ENCODE results near the gene YIPF4. TPM values are rescaled to one million over a fixed set of nuclear protein-coding genes. Genes with fewer than 3 reads are reported as not detected.

YIPF4 gene
- total RNA-seq, 2 donors from 2014 or later = 19.0 to 25.0 TPM

- Histone ChIP-seq H3K27ac (no peak overlapping the region), H3K4me3 (no peak overlapping the region), H3K36me3 (no peaks in the 10 kb centered on the region), H3K27me3 (replicated peaks; ENCODE audit: insufficient read depth) (no peaks in the 10 kb centered on the region), H3K9me3 (no peaks in the 10 kb centered on the region), H3K4me1 (ENCODE audit: control insufficient read depth in 1 of 2, low read depth in 2 of 2) (no peaks in the 10 kb centered on the region)
- TF ChIP-seq, protein P1, sequence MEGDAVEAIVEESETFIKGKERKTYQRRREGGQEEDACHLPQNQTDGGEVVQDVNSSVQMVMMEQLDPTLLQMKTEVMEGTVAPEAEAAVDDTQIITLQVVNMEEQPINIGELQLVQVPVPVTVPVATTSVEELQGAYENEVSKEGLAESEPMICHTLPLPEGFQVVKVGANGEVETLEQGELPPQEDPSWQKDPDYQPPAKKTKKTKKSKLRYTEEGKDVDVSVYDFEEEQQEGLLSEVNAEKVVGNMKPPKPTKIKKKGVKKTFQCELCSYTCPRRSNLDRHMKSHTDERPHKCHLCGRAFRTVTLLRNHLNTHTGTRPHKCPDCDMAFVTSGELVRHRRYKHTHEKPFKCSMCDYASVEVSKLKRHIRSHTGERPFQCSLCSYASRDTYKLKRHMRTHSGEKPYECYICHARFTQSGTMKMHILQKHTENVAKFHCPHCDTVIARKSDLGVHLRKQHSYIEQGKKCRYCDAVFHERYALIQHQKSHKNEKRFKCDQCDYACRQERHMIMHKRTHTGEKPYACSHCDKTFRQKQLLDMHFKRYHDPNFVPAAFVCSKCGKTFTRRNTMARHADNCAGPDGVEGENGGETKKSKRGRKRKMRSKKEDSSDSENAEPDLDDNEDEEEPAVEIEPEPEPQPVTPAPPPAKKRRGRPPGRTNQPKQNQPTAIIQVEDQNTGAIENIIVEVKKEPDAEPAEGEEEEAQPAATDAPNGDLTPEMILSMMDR (IDR thresholded peaks at IDR 0.05) = no peak
- ATAC-seq (ENCODE audit: insufficient number of reproducible peaks, low FRiP score, low read depth) = no peak
- no peak for DNase-seq (ENCODE audit: low spot score)
Observed at GRCh38 chr2:32249731-32250236, 27.9 kb upstream of the YIPF4 start.

DNA sequence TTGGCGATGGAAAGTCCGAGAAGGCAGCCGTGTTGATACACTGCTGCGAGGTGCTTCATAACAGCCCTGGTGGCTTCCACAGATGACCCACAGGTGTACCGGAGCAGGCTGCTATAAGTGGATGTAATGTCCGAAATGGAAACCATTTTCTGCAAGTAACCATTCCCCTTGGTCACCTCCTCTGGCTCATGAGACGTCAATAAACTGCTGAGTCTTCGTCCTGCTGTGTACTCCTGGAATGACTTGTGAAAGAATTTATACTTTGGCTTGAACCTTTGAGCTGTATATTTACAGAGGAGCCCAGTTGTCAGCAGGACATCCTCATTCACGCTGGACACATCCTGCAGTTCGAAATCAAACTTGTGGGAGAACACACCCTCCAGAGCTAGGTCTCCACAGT is 27.4 kb upstream of the YIPF4 start:
- ATAC-seq (ENCODE audit: insufficient number of reproducible peaks, low FRiP score, low read depth) = no peak
- no peaks in the 10 kb centered on the region for H3K9me3 ChIP-seq
- H3K36me3 ChIP-seq = no peaks in the 10 kb centered on the region
- TF ChIP-seq, protein P1 (IDR thresholded peaks at IDR 0.05) = no peak
- no peak for DNase-seq (ENCODE audit: low spot score)
- no peak overlapping the region for H3K27ac ChIP-seq
- H3K27me3 ChIP-seq (replicated peaks; ENCODE audit: insufficient read depth) = no peaks in the 10 kb centered on the region
- H3K4me3 ChIP-seq = no peak overlapping the region
- H3K4me1 ChIP-seq (ENCODE audit: control insufficient read depth in 1 of 2, low read depth in 2 of 2) = no peaks in the 10 kb centered on the region

GRCh38 chr2:32258242-32258641 is 19.5 kb upstream of the YIPF4 start:
- Histone ChIP-seq H3K27me3 (replicated peaks; ENCODE audit: insufficient read depth) (no peaks in the 10 kb centered on the region), H3K36me3 (no peaks in the 10 kb centered on the region), H3K4me1 (ENCODE audit: control insufficient read depth in 1 of 2, low read depth in 2 of 2) (no peaks in the 10 kb centered on the region), H3K9me3 (no peaks in the 10 kb centered on the region), H3K27ac (no peak overlapping the region), H3K4me3 (no peak overlapping the region)
- no peak for ATAC-seq (ENCODE audit: insufficient number of reproducible peaks, low FRiP score, low read depth)
- DNase-seq (ENCODE audit: low spot score) = no peak
- TF ChIP-seq, protein P1 (IDR thresholded peaks at IDR 0.05) = no peak

GRCh38 chr2:32260376-32260775 is 17.3 kb upstream of the YIPF4 start:
- no peak overlapping the region for H3K4me3 ChIP-seq
- TF ChIP-seq, protein P1 (IDR thresholded peaks at IDR 0.05) = no peak
- ATAC-seq (ENCODE audit: insufficient number of reproducible peaks, low FRiP score, low read depth) (no peak), DNase-seq (ENCODE audit: low spot score) (no peak)
- H3K27me3 ChIP-seq (replicated peaks; ENCODE audit: insufficient read depth) = no peaks in the 10 kb centered on the region
- H3K4me1 ChIP-seq (ENCODE audit: control insufficient read depth in 1 of 2, low read depth in 2 of 2) = no peaks in the 10 kb centered on the region
- H3K9me3 ChIP-seq = no peaks in the 10 kb centered on the region
- H3K27ac ChIP-seq = no peak overlapping the region
- no peaks in the 10 kb centered on the region for H3K36me3 ChIP-seq

DNA sequence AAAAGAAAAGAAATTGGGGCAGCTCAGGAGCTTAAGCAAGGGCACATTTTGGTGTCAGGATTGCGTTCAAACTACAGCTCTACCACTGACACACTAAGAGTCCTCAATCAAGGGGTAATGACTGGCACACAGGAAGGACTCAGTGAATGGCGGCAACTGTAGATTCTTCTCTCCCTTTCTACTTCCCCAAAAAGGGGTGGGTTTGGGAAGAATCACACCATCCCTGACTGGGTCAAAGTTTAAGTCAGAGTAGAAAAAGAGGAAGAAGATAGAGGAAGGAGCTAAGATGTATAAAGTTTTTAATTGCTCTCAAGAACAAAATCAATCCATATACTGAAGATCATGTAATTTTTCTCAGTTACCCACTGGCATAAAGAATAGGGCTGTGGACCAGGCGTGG is 15.6 kb upstream of the YIPF4 start:
- no peak for ATAC-seq (ENCODE audit: insufficient number of reproducible peaks, low FRiP score, low read depth)
- H3K27me3 ChIP-seq (replicated peaks; ENCODE audit: insufficient read depth) = no peaks in the 10 kb centered on the region
- H3K4me3 ChIP-seq = no peak overlapping the region
- H3K36me3 ChIP-seq = no peaks in the 10 kb centered on the region
- TF ChIP-seq, protein P1 (IDR thresholded peaks at IDR 0.05) = no peak
- no peak for DNase-seq (ENCODE audit: low spot score)
- no peaks in the 10 kb centered on the region for H3K9me3 ChIP-seq
- no peak overlapping the region for H3K27ac ChIP-seq
- H3K4me1 ChIP-seq (ENCODE audit: control insufficient read depth in 1 of 2, low read depth in 2 of 2) = no peaks in the 10 kb centered on the region

Data from thoracic aorta (tissue), 2 donors.